ENCODE results near the gene ZNF189. TPM values are rescaled to one million over a fixed set of nuclear protein-coding genes. Genes with fewer than 3 reads are reported as not detected.

Gene ZNF189
- total and polyA plus RNA-seq, 4 donors, result 5.9 to 23.3 (median 14.5) TPM

Other genes starting within 250 kb of the ZNF189 start
- not detected for gene BAAT, start 13.8 kb upstream of the ZNF189 start, total RNA-seq
- not detected for gene BAAT, start 13.8 kb upstream of the ZNF189 start, polyA plus RNA-seq
- gene MRPL50, start 233 bp upstream of the ZNF189 start, total RNA-seq, result 1 to 10 TPM; 7.6 to 8.9 TPM
- 1 to 10 TPM; 4.4 to 9.5 TPM for gene MRPL50, start 233 bp upstream of the ZNF189 start, polyA plus RNA-seq
- not detected for gene ALDOB, start 36.9 kb downstream of the ZNF189 start, total RNA-seq
- gene ALDOB, start 36.9 kb downstream of the ZNF189 start, polyA plus RNA-seq, result 1,000 to 10,000 TPM in 1 of 2 donors, 1 to 10 TPM in 1; 1.3 to 1,178 TPM
- 10 to 100 TPM; 41.3 to 48.1 TPM for gene RNF20, start 135.0 kb downstream of the ZNF189 start, total RNA-seq
- gene RNF20, start 135.0 kb downstream of the ZNF189 start, polyA plus RNA-seq, result 10 to 100 TPM; 11.0 to 24.0 TPM
- gene PPP3R2, start 196.1 kb downstream of the ZNF189 start, total RNA-seq, result not detected
- gene PPP3R2, start 196.1 kb downstream of the ZNF189 start, polyA plus RNA-seq, result not detected

All from aorta (tissue), 4 donors.